PC-3 (cell line): ENCODE results near the gene FSCN2.
A peak's percentile ranks its signal among the peaks of the same experiment; 100 is the strongest.

Experiments
- EZH2phosphoT487 ChIP-seq: fragments of 300-600 bp; sonication (generic); IDR thresholded peaks from 2 replicates; pipeline ENCODE4 v1.6.1; 2018; ENCODE audit warnings: mild to moderate bottlenecking, antibody characterized with exemption, low read length, borderline replicate concordance
- TF ChIP-seq, protein P1 (sequence below): fragments of 300-600 bp; sonication (generic); conservative IDR thresholded peaks from 2 replicates; pipeline ENCODE4 v1.5.1; 2017; ENCODE audit warnings: antibody characterized with exemption, low read depth, mild to moderate bottlenecking, low read length

DNA sequence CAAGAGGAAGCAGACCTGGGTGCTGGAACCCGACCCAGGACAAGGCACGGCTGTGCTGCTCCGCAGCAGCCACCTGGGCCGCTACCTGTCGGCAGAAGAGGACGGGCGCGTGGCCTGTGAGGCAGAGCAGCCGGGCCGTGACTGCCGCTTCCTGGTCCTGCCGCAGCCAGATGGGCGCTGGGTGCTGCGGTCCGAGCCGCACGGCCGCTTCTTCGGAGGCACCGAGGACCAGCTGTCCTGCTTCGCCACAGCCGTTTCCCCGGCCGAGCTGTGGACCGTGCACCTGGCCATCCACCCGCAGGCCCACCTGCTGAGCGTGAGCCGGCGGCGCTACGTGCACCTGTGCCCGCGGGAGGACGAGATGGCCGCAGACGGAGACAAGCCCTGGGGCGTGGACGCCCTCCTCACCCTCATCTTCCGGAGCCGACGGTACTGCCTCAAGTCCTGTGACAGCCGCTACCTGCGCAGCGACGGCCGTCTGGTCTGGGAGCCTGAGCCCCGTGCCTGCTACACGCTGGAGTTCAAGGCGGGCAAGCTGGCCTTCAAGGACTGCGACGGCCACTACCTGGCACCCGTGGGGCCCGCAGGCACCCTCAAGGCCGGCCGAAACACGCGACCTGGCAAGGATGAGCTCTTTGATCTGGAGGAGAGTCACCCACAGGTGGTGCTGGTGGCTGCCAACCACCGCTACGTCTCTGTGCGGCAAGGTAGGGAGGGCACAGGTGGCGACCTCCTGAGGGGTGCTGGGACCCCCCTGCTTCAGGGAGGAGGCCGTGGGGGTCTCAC lies 667 bp downstream of the FSCN2 start:
- TF ChIP-seq, protein P1, sequence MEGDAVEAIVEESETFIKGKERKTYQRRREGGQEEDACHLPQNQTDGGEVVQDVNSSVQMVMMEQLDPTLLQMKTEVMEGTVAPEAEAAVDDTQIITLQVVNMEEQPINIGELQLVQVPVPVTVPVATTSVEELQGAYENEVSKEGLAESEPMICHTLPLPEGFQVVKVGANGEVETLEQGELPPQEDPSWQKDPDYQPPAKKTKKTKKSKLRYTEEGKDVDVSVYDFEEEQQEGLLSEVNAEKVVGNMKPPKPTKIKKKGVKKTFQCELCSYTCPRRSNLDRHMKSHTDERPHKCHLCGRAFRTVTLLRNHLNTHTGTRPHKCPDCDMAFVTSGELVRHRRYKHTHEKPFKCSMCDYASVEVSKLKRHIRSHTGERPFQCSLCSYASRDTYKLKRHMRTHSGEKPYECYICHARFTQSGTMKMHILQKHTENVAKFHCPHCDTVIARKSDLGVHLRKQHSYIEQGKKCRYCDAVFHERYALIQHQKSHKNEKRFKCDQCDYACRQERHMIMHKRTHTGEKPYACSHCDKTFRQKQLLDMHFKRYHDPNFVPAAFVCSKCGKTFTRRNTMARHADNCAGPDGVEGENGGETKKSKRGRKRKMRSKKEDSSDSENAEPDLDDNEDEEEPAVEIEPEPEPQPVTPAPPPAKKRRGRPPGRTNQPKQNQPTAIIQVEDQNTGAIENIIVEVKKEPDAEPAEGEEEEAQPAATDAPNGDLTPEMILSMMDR: 0 out of 2 replicates have a peak, but pooled peaks have one; percentile 13
- no peak for TF ChIP-seq EZH2phosphoT487
